H1 (cell line): ENCODE results near the gene CADPS.
A peak's percentile ranks its signal among the peaks of the same experiment; 100 is the strongest.

Source experiments
- EP300 ChIP-seq, 2 experiments: IDR thresholded peaks; 1 replicate in 1 of 2; 2 replicates in 1 of 2; pipeline ENCODE4 v1.6.1; 2011 to 2012; ENCODE audit warnings: low read depth in 2 of 2, low read length in 2 of 2, mild to moderate bottlenecking in 2 of 2, borderline replicate concordance in 1 of 2, inconsistent platforms in 1 of 2, moderate library complexity in 1 of 2
- MAX ChIP-seq: IDR thresholded peaks from 2 replicates; pipeline ENCODE4 v1.6.1; 2012; ENCODE audit warnings: inconsistent platforms
- TCF12 ChIP-seq: IDR thresholded peaks from 2 replicates; pipeline ENCODE4 v1.6.1; 2011; ENCODE audit warnings: low read depth, mild to moderate bottlenecking, low read length

GRCh38 chr3:62372621-62373041 lies 502.6 kb downstream of the CADPS start:
- TF ChIP-seq MAX (peak; percentile 41; the same call in 1 of the 2 replicates), TCF12 (no peak), EP300 (IDR thresholded peaks at IDR 0.05; ENCODE audit: borderline replicate concordance in 1 of 2, low read depth in 2 of 2, low read length in 2 of 2) (no peak)
